ENCODE measurements around the gene RASSF8.
A peak's percentile ranks its signal among the peaks of the same experiment; 100 is the strongest.

Gene RASSF8

GRCh38 chr12:25957793-25958427 is 572 bp upstream of the RASSF8 start:
- TF ChIP-seq EZH2phosphoT487 (IDR thresholded peaks at IDR 0.05; ENCODE audit: borderline replicate concordance, low read length), result peak; percentile 49; the same call in 1 of the 2 replicates
- no peak for TF ChIP-seq CTCF (IDR thresholded peaks at IDR 0.05; ENCODE audit: low read depth, low read length, poor library complexity, severe bottlenecking)
- peak overlapping the region; percentile 56 for H3K4me3 ChIP-seq (ENCODE audit: low read length)
- no peaks in the 10 kb centered on the region for H3F3A ChIP-seq (ENCODE audit: control insufficient read depth, insufficient read depth)
- peaks cover 46% of the 10 kb centered on the region for H3K27me3 ChIP-seq (ENCODE audit: control insufficient read depth, low read length)
- no peaks in the 10 kb centered on the region for H3K9me3 ChIP-seq (ENCODE audit: control insufficient read depth, insufficient read depth, low read length)
- H3K4me1 ChIP-seq (ENCODE audit: control insufficient read depth, low read length), result no peaks in the 10 kb centered on the region
- no peak overlapping the region for H3K27ac ChIP-seq (ENCODE audit: low read depth, low read length)
- no peaks in the 10 kb centered on the region for H4K20me1 ChIP-seq (ENCODE audit: control insufficient read depth, insufficient read depth, low read depth, low read length)
- H3K4me2 ChIP-seq (ENCODE audit: low read length), result peak overlapping the region; percentile 55
- no peaks in the 10 kb centered on the region for H3K36me3 ChIP-seq (ENCODE audit: control insufficient read depth, low read length)
- no peaks in the 10 kb centered on the region for H3K9me2 ChIP-seq (replicated peaks; ENCODE audit: control insufficient read depth, low read length)
- no peaks in the 10 kb centered on the region for H3K79me2 ChIP-seq (ENCODE audit: control insufficient read depth, low read length)

DNA sequence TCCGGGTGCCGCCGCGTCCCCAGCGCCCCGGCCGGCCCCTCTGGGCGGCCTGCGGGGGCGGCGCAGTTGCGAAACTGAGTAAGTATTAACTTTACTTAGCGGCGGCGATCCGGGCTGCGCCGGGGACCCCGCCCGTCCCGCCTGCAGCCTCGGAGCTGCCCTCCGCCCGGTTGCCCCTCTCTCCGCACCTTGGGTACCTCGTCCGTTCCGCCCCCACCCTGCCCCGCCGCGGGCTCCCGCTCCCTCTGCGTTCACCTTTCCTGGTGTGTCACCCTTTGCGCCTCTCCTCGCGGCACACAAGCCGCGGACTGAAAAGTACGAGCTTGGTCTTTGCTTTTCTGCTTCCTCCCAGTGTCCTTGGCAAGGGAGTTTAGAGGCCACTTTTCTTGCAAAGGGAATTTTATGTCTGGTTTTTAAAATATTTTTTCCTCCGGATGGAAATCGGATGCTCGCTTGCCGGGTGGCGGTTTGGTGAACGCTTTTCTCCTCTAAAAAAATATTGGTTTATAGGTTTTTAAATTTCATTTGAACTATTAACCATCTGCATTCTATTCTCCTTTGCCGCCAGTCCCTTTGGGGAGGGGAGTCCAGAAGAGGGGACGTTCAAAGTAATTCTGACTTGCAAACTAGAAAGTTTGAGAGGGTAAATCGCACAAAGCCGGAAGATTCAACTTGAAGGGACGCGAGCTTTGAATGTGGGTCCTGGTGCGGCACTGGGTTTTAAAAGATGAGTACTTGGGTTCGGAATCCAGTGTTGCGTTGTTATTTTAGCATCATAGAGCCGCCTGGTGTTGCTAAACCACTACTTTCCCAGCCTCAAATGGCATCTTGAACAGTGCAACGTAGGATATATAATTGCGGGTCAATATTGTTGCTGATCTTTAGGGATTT is 834 bp downstream of the RASSF8 start:
- H3K36me3 ChIP-seq (ENCODE audit: control insufficient read depth, low read length), result no peaks in the 10 kb centered on the region
- H3K4me2 ChIP-seq (ENCODE audit: low read length), result peak overlapping the region; percentile 45
- TF ChIP-seq CTCF (IDR thresholded peaks at IDR 0.05; ENCODE audit: low read depth, low read length, poor library complexity, severe bottlenecking) (no peak), EZH2phosphoT487 (IDR thresholded peaks at IDR 0.05; ENCODE audit: borderline replicate concordance, low read length) (peak; percentile 89)
- H3K27me3 ChIP-seq (ENCODE audit: control insufficient read depth, low read length), result peaks cover 49% of the 10 kb centered on the region
- H3K4me3 ChIP-seq (ENCODE audit: low read length), result peak overlapping the region; percentile 27; the same call in 1 of the 2 replicates
- H3K27ac ChIP-seq (ENCODE audit: low read depth, low read length), result no peak overlapping the region
- H3K79me2 ChIP-seq (ENCODE audit: control insufficient read depth, low read length), result no peaks in the 10 kb centered on the region
- H3K9me2 ChIP-seq (replicated peaks; ENCODE audit: control insufficient read depth, low read length), result no peaks in the 10 kb centered on the region
- H3K9me3 ChIP-seq (ENCODE audit: control insufficient read depth, insufficient read depth, low read length), result no peaks in the 10 kb centered on the region
- H4K20me1 ChIP-seq (ENCODE audit: control insufficient read depth, insufficient read depth, low read depth, low read length), result no peaks in the 10 kb centered on the region
- H3K4me1 ChIP-seq (ENCODE audit: control insufficient read depth, low read length), result no peaks in the 10 kb centered on the region
- H3F3A ChIP-seq (ENCODE audit: control insufficient read depth, insufficient read depth), result no peaks in the 10 kb centered on the region

DNA sequence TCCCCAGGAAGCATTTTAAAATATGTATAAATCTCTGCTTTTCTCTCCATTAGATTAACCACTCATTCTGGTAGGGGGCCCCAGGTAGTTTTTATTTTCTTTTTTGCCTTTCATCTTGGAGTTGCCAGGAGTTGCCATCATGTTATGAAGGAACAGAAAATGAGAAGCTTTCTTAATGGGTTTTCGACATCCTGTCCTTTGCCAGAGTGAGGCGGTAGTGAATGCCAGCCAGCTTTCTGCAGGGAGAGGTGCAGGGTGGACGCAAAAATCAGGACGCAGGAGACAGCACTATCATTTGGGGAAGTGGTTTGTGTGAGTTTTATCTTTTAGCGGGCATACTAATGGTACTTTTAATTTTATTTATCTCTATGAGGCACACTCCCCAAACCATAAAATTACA is 1.7 kb downstream of the RASSF8 start:
- Histone ChIP-seq H3K27me3 (ENCODE audit: control insufficient read depth, low read length) (peaks cover 49% of the 10 kb centered on the region), H3K4me1 (ENCODE audit: control insufficient read depth, low read length) (no peaks in the 10 kb centered on the region), H3K4me3 (ENCODE audit: low read length) (no peak overlapping the region), H4K20me1 (ENCODE audit: control insufficient read depth, insufficient read depth, low read depth, low read length) (no peaks in the 10 kb centered on the region), H3K79me2 (ENCODE audit: control insufficient read depth, low read length) (no peaks in the 10 kb centered on the region), H3K4me2 (ENCODE audit: low read length) (no peak overlapping the region), H3K9me2 (replicated peaks; ENCODE audit: control insufficient read depth, low read length) (no peaks in the 10 kb centered on the region), H3K9me3 (ENCODE audit: control insufficient read depth, insufficient read depth, low read length) (no peaks in the 10 kb centered on the region), H3K36me3 (ENCODE audit: control insufficient read depth, low read length) (no peaks in the 10 kb centered on the region), H3K27ac (ENCODE audit: low read depth, low read length) (no peak overlapping the region), H3F3A (ENCODE audit: control insufficient read depth, insufficient read depth) (no peaks in the 10 kb centered on the region)
- no peak for TF ChIP-seq CTCF (IDR thresholded peaks at IDR 0.05; ENCODE audit: low read depth, low read length, poor library complexity, severe bottlenecking)

All from DOHH2 (cell line).